B cell (primary cell): ENCODE data around the gene FSTL3.

Experiments
- CTCF ChIP-seq: fragments of 200-600 bp; IDR thresholded peaks from one replicate; pipeline ENCODE4 v1.8.0; 2022; ENCODE audit warnings: antibody characterized with exemption, mild to moderate bottlenecking
- EZH2 ChIP-seq: IDR thresholded peaks from 2 replicates; pipeline ENCODE4 v1.6.1; 2012; ENCODE audit warnings: borderline replicate concordance, low read depth, mild to moderate bottlenecking, moderate library complexity, low read length; ENCODE audit not compliant: insufficient read depth, poor library complexity, severe bottlenecking

GRCh38 chr19:704447-704741, 28.2 kb downstream of the FSTL3 start:
- TF ChIP-seq CTCF (no peak), EZH2 (no peak)
